HCT116 (cell line): ENCODE measurements around the gene SETDB1. TPM values are rescaled to one million over a fixed set of nuclear protein-coding genes. Genes with fewer than 3 reads are reported as not detected.

Experiments used
- ATAC-seq: fragments of 200-7000 bp; cut with Tn5 transposase; 2 replicates; pipeline ENCODE4 v1.9.1; 2020; ENCODE audit warnings: mild to moderate bottlenecking, moderate library complexity
- BruUV-seq: library from RNA; stranded (reverse); fragments of 400-500 nt; replicated peaks from 2 replicates; lab custom pipeline; 2021; lab: Mats Ljungman, UMichigan
- CTCF ChIA-PET: fragments of 300-600 bp; sonication (Branson Sonifier 250); formaldehyde crosslinking; loops from one replicate; lab custom pipeline; 2021; ENCODE audit warnings: antibody characterized with exemption; lab: Charles Lee
- POLR2A ChIA-PET: fragments of 300-600, 350-600 bp; sonication (Branson Sonifier 250); formaldehyde crosslinking; loops from one replicate; lab custom pipeline; 2021; ENCODE audit warnings: antibody characterized with exemption; lab: Charles Lee
- RAD21 ChIA-PET, 2 experiments: fragments of 300-600 bp; sonication (Branson Sonifier 250); formaldehyde crosslinking; loops; one replicate each; lab custom pipeline; 2023; ENCODE audit warnings: low total read pairs in 2 of 2; ENCODE audit not compliant: uncharacterized antibody in 2 of 2, unreplicated experiment in 2 of 2, low non-redundant PET in 1 of 2; lab: Charles Lee
- DNase-seq: peaks from one replicate; pipeline ENCODE4 v3.0.0-alpha.2; 2010; ENCODE audit warnings: low read depth, low spot score
- H2AFZ ChIP-seq: fragments of 200-600 bp; shearing (Covaris generic), sonication (generic); 2 replicates; pipeline ENCODE4 v1.6.1; 2017; ENCODE audit warnings: low read depth, mixed run types, mixed read lengths, antibody characterized with exemption, low read length; ENCODE audit not compliant: poor library complexity, severe bottlenecking
- H3K27ac ChIP-seq: 2 replicates; pipeline ENCODE4 v1.5.1; 2012; ENCODE audit warnings: low read depth, low read length
- H3K27me3 ChIP-seq: fragments of 200-600 bp; sonication (generic); 2 replicates; pipeline ENCODE4 v1.6.1; 2016; ENCODE audit warnings: mixed run types, low read length, mixed read lengths; ENCODE audit not compliant: insufficient read depth
- H3K36me3 ChIP-seq, 2 experiments: fragments of 200-500 bp in 1 of 2; fragments of 200-600 bp in 1 of 2; sonication (Bioruptor generic) in 1 of 2; sonication (generic) in 1 of 2; 2 replicates each; pipeline versions ENCODE4 v1.5.1 to v1.6.1; 2014 to 2016; ENCODE audit warnings: low read length in 2 of 2, inconsistent platforms in 1 of 2, mixed read lengths in 1 of 2, mixed run types in 1 of 2; ENCODE audit not compliant: insufficient read depth in 2 of 2, control insufficient read depth in 1 of 2
- H3K4me1 ChIP-seq, 2 experiments: fragments of 200-600 bp in 1 of 2; sonication (generic) in 1 of 2; 2 replicates each; pipeline versions ENCODE4 v1.5.1 to v1.6.1; 2012 to 2017; ENCODE audit warnings: low read length in 2 of 2, inconsistent platforms in 1 of 2, mild to moderate bottlenecking in 1 of 2, mixed read lengths in 1 of 2, mixed run types in 1 of 2, moderate library complexity in 1 of 2; ENCODE audit not compliant: insufficient read depth in 2 of 2, control insufficient read depth in 1 of 2
- H3K4me2 ChIP-seq: fragments of 200-600 bp; sonication (generic); 2 replicates; pipeline ENCODE4 v1.6.1; 2017; ENCODE audit warnings: mixed run types, low read length, mixed read lengths
- H3K4me3 ChIP-seq, 2 experiments: fragments of 200-600 bp in 1 of 2; sonication (generic) in 1 of 2; replicated peaks in 1 of 2; 2 replicates each; pipeline ENCODE4 v1.5.1; 2011 to 2016; ENCODE audit warnings: low read length in 2 of 2, control low read depth in 1 of 2, low read depth in 1 of 2, mild to moderate bottlenecking in 1 of 2, mixed read lengths in 1 of 2, mixed run types in 1 of 2
- H3K79me2 ChIP-seq: fragments of 200-600 bp; sonication (generic); 2 replicates; pipeline ENCODE4 v1.6.1; 2017; ENCODE audit warnings: mild to moderate bottlenecking, mixed run types, low read length, moderate library complexity, mixed read lengths; ENCODE audit not compliant: insufficient read depth
- H3K9ac ChIP-seq: fragments of 200-600 bp; sonication (generic); 2 replicates; pipeline ENCODE4 v1.6.1; 2016; ENCODE audit warnings: low read length, mixed read lengths
- H3K9me2 ChIP-seq: fragments of 200-600 bp; sonication (generic), shearing (Covaris generic); 2 replicates; pipeline ENCODE4 v1.6.1; 2017; ENCODE audit warnings: mixed run types, mild to moderate bottlenecking, moderate library complexity; ENCODE audit not compliant: insufficient read depth
- H3K9me3 ChIP-seq, 2 experiments: fragments of 200-500 bp in 1 of 2; fragments of 200-600 bp in 1 of 2; sonication (Bioruptor generic) in 1 of 2; sonication (generic) in 1 of 2; 2 replicates each; pipeline ENCODE4 v1.6.1; 2014 to 2017; ENCODE audit warnings: low read length in 2 of 2, mixed read lengths in 2 of 2, inconsistent platforms in 1 of 2, low read depth in 1 of 2, mild to moderate bottlenecking in 1 of 2, mixed run types in 1 of 2, moderate library complexity in 1 of 2; ENCODE audit not compliant: control insufficient read depth in 1 of 2, insufficient read depth in 1 of 2
- H4K20me1 ChIP-seq: fragments of 200-600 bp; sonication (generic), shearing (Covaris generic); 2 replicates; pipeline ENCODE4 v1.6.1; 2017; ENCODE audit warnings: mixed run types, mild to moderate bottlenecking, moderate library complexity; ENCODE audit not compliant: insufficient read depth
- CEBPB ChIP-seq: IDR thresholded peaks from 2 replicates; pipeline ENCODE4 v1.6.1; 2012; ENCODE audit warnings: low read depth
- CTCF ChIP-seq, 3 experiments: fragments of 200-600 bp in 1 of 3; sonication (generic) in 1 of 3; IDR thresholded peaks in 2 of 3; conservative IDR thresholded peaks in 1 of 3; 2 replicates each; pipeline ENCODE4 v1.5.1; 2012 to 2017; ENCODE audit warnings: low read depth in 2 of 3, low read length in 2 of 3, antibody characterized with exemption in 1 of 3, borderline replicate concordance in 1 of 3, control low read depth in 1 of 3, mild to moderate bottlenecking in 1 of 3, mixed read lengths in 1 of 3, mixed run types in 1 of 3, moderate library complexity in 1 of 3; ENCODE audit not compliant: insufficient read depth in 1 of 3
- EGR1 ChIP-seq: IDR thresholded peaks from 2 replicates; pipeline ENCODE4 v1.6.1; 2012; ENCODE audit warnings: low read depth
- ELF1 ChIP-seq: IDR thresholded peaks from 2 replicates; pipeline ENCODE4 v1.6.1; 2012; ENCODE audit warnings: low read depth, borderline replicate concordance
- EZH2 ChIP-seq: fragments of 200-600 bp; sonication (generic); IDR thresholded peaks from 2 replicates; pipeline ENCODE4 v1.6.1; 2017; ENCODE audit warnings: antibody characterized with exemption, mixed run types
- EZH2phosphoT487 ChIP-seq: fragments of 200-600 bp; IDR thresholded peaks from 2 replicates; pipeline ENCODE4 v1.6.1; 2018; ENCODE audit warnings: antibody characterized with exemption, borderline replicate concordance
- FOSL1 ChIP-seq: IDR thresholded peaks from 2 replicates; pipeline ENCODE4 v1.6.1; 2012; ENCODE audit warnings: low read depth
- JUND ChIP-seq: IDR thresholded peaks from 2 replicates; pipeline ENCODE4 v1.6.1; 2012
- POLR2A ChIP-seq: IDR thresholded peaks from 2 replicates; pipeline ENCODE4 v1.7.0; 2011; ENCODE audit warnings: borderline replicate concordance; ENCODE audit not compliant: insufficient read depth, insufficient read length; ENCODE audit errors: extremely low read depth
- POLR2AphosphoS5 ChIP-seq: IDR thresholded peaks from 2 replicates; pipeline ENCODE4 v1.6.1; 2011; ENCODE audit warnings: mild to moderate bottlenecking, low read depth, low read length, moderate library complexity
- RAD21 ChIP-seq: IDR thresholded peaks from 2 replicates; pipeline ENCODE4 v1.6.1; 2012; ENCODE audit warnings: low read depth, mild to moderate bottlenecking
- REST ChIP-seq: IDR thresholded peaks from 2 replicates; pipeline ENCODE4 v1.6.1; 2012; ENCODE audit warnings: low read depth
- SIN3A ChIP-seq: IDR thresholded peaks from 2 replicates; pipeline ENCODE4 v1.6.1; 2012; ENCODE audit warnings: low read depth
- SP1 ChIP-seq: IDR thresholded peaks from 2 replicates; pipeline ENCODE4 v1.6.1; 2012; ENCODE audit warnings: low read depth
- TCF7L2 ChIP-seq: IDR thresholded peaks from 2 replicates; pipeline ENCODE4 v1.7.0; 2011; ENCODE audit warnings: borderline replicate concordance, inconsistent platforms; ENCODE audit not compliant: insufficient read depth, insufficient read length; ENCODE audit errors: extremely low read depth
- YY1 ChIP-seq: IDR thresholded peaks from 2 replicates; pipeline ENCODE4 v1.6.1; 2011; ENCODE audit warnings: low read length, low read depth, moderate library complexity, mild to moderate bottlenecking; ENCODE audit not compliant: insufficient replicate concordance; ENCODE audit errors: extremely low read depth
- ZFX ChIP-seq: fragments of 450-650 bp; IDR thresholded peaks from 2 replicates; pipeline ENCODE4 v1.6.1; 2017
- ZNF274 ChIP-seq: fragments of 200-500 bp; sonication (Bioruptor generic); IDR thresholded peaks from 2 replicates; pipeline ENCODE4 v1.6.1; 2014; ENCODE audit warnings: mild to moderate bottlenecking, low read depth, low read length, inconsistent platforms
- intact Hi-C: fragments of 100-400 bp; cut with micrococcal nuclease; formaldehyde crosslinking; loops from 2 replicates; pipeline ENCODE4 v1.10.0; 2022
- total RNA-seq: library from RNA; stranded (reverse); gene quantifications from one replicate; pipeline ENCODE4 v1.2.1, GENCODE V29; 2021; ENCODE audit not compliant: unreplicated experiment
- TF ChIP-seq, protein P1 (sequence below): IDR thresholded peaks from 2 replicates; pipeline ENCODE4 v1.6.1; 2012
- TF ChIP-seq, protein P2 (sequence below): IDR thresholded peaks from 2 replicates; pipeline ENCODE4 v1.6.1; 2012

The SETDB1 gene
- total RNA-seq, 1 experiment from 2014 or later: 54.3 TPM

GRCh38 chr1:151009674-151010345 is 83.6 kb downstream of the SETDB1 start:
- TF ChIP-seq CTCF (IDR thresholded peaks at IDR 0.05 in 2 of 3, conservative IDR thresholded peaks at IDR 0.05 in 1 of 3; ENCODE audit: borderline replicate concordance in 1 of 3, insufficient read depth in 1 of 3, low read depth in 2 of 3, low read length in 2 of 3) (no peak), REST (no peak), POLR2AphosphoS5 (no peak), RAD21 (no peak), ZNF274 (no peak), JUND (no peak), YY1 (no peak), POLR2A (no peak), SIN3A (no peak), EZH2phosphoT487 (no peak), SP1 (no peak), FOSL1 (no peak), ZFX (no peak), ELF1 (no peak), CEBPB (no peak), TCF7L2 (no peak), EGR1 (no peak), EZH2 (no peak)
- TF ChIP-seq, protein P1, sequence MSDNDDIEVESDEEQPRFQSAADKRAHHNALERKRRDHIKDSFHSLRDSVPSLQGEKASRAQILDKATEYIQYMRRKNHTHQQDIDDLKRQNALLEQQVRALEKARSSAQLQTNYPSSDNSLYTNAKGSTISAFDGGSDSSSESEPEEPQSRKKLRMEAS: no peak
- TF ChIP-seq, protein P2, sequence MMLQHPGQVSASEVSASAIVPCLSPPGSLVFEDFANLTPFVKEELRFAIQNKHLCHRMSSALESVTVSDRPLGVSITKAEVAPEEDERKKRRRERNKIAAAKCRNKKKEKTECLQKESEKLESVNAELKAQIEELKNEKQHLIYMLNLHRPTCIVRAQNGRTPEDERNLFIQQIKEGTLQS: no peak
- TF ChIP-seq, all 23 proteins: peak for 0
- intact Hi-C loops: loop anchor here (5.0 kb wide), 1 partner anchor 448 kb away; no protein-coding TSS in a partner anchor
- peaks cover 16% of the 10 kb centered on the region for H3K79me2 ChIP-seq
- DNase-seq (no peak), ATAC-seq (no peak)
- ChIA-PET RAD21 (no interaction called here), POLR2A (no interaction called here), CTCF (no interaction called here)
- no TSS peak for BruUV-seq
- no peaks in the 10 kb centered on the region for H4K20me1 ChIP-seq
- H3K36me3 ChIP-seq: no peaks in the 10 kb centered on the region
- H3K4me3 ChIP-seq: peak overlapping the region; percentile 60 to 94; a peak in 3 of 4 replicates
- peaks cover 11 to 34% of the 10 kb centered on the region in 2 experiments; a peak in 3 of 4 replicates for H3K4me1 ChIP-seq
- no peaks in the 10 kb centered on the region for H3K9me3 ChIP-seq
- no peaks in the 10 kb centered on the region for H3K9me2 ChIP-seq
- H2AFZ ChIP-seq: no peak overlapping the region
- H3K27me3 ChIP-seq: no peaks in the 10 kb centered on the region
- no peak overlapping the region for H3K27ac ChIP-seq
- peak overlapping the region; percentile 95 for H3K9ac ChIP-seq
- H3K4me2 ChIP-seq: peak overlapping the region; percentile 94
